NK-92 (cell line): ENCODE measurements around the gene TIMM17A.

Experiments
- DNase-seq: peaks from one replicate; lab custom pipeline; 2025; ENCODE audit not compliant: unreplicated experiment; lab: John Stamatoyannopoulos, UW

The TIMM17A gene

DNA sequence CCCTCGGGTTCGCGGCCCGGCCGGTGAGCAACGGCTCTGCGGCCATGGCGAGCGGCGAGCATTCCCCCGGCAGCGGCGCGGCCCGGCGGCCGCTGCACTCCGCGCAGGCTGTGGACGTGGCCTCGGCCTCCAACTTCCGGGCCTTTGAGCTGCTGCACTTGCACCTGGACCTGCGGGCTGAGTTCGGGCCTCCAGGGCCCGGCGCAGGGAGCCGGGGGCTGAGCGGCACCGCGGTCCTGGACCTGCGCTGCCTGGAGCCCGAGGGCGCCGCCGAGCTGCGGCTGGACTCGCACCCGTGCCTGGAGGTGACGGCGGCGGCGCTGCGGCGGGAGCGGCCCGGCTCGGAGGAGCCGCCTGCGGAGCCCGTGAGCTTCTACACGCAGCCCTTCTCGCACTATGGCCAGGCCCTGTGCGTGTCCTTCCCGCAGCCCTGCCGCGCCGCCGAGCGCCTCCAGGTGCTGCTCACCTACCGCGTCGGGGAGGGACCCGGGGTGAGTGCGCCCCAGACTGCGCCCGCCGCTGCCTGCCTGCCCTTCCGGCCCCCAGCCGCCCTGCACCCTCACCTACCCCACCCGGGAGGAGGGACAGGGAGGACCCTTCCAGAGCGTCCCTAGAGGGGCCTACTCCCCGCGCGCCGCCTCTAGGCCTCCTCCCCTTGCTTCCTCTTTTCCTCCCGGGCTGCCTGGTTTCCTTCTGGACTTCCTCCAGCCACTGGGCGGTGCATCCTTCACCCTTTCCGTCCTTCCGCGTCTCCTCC is 27.5 kb downstream of the TIMM17A start, which contains the start of gene RNPEP:
Gene RNPEP, plus strand, starts transcription at position 26 of the 757 bp plus-strand sequence. Its CDS starts 19 bp downstream, at position 45.
- no peak for DNase-seq

DNA sequence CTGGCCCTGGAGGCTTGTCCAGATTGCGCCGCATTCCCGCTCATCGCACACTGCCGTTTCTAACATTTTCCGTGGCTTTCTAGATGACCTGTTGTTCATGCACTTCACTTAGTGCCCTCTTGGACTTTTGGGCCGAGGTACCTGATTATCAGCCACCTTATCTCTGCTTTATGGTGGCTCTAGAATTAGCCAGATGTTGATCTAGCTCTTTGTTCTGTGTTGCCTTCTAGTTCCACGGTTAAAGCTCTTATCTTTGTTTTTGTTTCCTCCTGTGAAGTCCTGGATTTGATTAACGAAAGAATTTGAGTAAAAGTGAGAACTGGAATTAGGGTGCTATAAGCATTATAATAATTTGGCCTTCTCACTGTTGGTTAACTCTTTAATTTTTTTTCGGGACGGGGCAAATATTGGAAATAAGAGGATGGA is 28.1 kb downstream of the TIMM17A start:
- no peak for DNase-seq

DNA sequence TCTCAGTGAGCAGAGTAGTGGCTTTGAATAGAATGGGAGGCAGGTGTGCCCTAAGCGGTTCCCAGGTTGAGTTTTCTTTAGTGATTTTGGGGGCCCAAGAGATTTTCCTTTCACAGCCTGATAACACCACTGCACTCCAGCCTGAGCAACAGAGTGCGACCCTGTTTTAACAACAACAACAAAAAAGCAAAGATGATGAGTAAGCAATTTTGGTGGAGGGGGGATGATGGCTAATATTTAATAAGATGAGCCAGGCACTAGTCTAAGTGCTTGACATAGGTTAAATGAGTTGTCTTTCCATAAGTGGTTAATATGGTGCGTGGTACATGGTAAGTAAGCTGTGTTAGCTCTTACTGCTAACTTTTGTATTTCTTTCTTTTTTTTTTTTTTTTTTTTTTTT is 29.1 kb downstream of the TIMM17A start:
- no peak for DNase-seq

DNA sequence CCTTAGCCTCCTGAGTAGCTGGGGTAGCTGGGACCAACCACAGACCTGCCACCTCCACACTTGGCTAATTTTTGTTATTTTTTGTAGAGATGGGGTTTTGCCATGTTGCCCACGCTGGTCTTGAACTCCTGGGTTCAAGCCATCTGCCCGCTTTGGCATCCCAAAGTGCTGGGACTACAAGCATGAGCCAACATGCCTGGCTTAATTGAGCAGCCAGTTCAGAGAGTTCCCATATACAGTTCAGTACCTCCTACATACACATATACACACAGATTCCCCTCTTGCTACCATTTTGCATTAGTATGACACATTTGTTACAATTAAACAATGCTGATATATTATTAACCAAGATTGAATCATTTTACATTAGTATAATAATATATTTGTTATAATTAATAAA is 30.1 kb downstream of the TIMM17A start:
- DNase-seq: no peak

DNA sequence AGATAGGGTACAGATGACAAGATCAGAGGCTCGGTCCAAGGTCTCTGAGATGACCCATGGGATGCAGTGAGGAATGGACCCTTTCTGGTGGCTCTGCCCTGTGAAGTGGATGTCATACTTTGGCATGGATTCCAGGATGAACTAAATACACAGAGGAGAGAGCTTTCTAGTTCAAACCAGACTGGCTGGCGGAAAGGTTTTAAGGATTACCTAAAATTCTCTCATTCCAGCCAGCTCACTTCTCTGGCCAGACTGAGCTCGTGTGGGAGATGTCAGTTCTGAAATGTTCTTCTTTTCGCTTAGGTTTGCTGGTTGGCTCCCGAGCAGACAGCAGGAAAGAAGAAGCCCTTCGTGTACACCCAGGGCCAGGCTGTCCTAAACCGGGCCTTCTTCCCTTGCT is 33.3 kb downstream of the TIMM17A start:
- DNase-seq: no peak

DNA sequence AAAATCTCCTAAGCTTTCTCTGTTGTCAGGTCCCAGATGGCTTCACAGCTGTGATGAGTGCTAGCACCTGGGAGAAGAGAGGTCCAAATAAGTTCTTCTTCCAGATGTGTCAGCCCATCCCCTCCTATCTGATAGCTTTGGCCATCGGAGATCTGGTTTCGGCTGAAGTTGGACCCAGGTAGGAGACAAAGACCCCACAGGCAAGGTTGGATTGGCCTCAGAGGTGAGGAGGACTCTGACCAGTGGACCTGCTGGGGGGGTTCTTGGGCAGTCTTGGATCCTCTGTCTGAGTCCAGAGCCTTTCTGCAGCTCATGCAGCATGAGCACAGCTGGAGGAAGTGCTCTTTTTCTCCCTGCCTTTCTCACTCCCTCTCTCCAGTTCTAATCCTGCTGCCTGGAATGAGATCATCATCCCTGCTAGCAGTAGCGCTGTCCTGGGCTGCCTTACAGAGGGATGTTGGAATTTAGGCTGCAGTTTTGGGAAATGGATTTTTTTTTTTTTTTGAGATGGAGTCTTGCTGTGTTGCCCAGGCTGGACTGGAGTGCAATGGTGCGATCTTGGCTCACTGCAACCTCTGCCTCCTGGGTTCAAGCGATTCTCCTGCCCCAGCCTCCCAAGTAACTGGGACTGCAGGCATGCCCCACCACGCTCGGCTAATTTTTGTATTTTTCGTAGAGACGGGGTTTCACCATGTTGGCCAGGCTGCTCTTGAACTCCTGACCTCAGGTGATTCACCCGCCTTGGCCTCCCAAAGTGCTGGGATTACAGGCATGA is 34.2 kb downstream of the TIMM17A start:
- DNase-seq: no peak

DNA sequence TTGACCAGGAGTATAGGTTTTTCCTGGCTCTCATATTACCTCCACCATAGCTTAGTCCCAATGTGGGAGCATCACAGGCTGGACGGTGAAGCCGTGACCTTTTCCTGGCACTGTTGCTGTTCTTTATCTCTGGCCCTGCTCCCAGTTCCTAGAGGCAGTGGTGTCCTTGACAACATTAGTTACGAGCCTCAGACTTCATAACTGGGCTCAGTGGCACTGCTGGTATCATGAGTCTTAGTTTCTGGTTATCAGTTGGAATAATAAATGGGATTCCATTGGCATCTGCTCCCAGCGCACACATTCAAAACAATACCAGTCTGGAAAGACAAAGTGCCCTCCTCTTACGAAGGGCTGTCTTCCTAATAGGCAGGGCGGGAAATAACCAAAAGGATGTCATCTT is 35.1 kb downstream of the TIMM17A start:
- no peak for DNase-seq

DNA sequence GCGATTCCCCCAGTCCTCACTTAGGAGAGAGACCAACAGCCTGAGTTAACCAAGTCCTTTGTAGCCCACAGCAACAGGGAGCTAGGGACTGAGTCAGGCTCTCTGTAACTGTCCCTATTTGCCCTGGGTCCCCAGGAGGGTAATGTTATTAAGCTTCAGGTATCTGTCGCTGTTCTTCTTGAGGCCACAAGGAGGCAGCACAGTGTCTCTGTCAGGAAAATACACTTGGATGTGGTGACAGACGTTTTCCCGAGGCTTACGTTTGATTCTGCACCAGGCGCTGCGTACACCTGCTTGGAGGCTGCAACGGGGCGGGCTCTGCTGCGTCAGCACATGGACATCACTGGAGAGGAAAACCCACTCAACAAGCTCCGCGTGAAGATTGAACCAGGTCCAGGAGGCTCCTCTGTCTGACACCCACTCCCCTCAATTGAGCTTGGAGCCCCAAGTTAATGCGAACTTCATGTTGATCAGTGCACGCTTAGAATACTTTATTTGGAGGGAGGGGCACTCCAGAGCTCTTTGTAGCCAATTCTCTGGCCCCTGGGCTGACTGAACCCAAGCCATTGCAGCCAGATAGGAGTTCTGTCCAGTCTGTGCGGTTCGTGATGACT is 44.4 kb downstream of the TIMM17A start:
- DNase-seq: no peak

DNA sequence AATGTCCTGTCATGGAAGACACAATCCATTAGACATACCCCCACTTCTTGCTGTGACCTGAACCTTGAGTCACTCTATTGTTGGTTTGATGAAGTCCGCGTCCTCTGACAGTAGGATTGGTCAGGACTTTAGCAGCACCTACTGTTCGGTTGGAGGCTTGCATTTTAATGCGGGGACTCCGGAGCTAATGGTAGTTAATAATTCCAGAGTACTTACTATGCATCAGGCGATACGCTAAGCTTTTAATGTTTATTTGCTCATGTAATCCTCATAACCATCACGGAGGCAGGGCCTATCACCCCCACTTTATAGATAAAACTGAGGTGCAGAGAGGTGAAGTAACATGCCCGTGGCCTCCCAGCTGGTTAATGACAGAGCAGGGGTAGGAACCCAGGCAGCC is 47.2 kb downstream of the TIMM17A start:
- no peak for DNase-seq

DNA sequence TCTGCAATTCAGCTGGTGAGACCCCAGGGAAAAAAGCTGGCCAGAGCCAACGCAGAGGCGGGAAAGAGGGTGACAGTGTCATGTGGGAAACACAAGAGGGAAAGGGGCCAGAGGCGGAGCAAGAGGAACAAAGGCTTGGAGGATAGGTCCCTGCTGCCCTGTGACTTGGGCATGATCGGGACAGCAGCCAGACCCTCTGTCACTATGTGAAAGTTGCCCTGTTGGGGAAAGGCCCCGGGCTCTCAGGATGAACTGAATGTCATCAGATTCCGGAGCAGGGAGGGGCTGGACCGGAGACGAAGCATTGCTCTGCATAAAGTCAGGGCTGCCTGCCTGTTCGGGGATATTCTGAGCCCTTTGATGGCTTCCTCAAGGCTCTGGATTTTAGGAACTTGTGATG is 49.4 kb downstream of the TIMM17A start:
- DNase-seq: no peak

DNA sequence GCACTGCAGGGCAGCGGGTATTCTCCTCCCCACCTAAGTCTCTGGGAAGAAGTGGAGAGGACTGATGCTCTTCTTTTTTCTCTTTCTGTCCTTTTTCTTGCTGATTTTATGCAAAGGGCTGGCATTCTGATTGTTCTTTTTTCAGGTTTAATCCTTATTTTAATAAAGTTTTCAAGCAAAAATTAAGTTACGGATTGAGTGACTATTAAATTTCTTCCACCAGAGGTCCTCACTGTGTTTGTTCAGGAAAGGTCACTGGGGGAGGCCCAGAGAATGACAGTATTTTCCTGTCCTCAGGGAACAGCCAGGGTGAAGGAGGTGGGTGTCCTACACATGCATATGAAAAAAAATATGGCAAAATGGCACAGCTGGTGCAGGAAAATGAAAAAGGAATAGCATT is 50.7 kb downstream of the TIMM17A start:
- no peak for DNase-seq

DNA sequence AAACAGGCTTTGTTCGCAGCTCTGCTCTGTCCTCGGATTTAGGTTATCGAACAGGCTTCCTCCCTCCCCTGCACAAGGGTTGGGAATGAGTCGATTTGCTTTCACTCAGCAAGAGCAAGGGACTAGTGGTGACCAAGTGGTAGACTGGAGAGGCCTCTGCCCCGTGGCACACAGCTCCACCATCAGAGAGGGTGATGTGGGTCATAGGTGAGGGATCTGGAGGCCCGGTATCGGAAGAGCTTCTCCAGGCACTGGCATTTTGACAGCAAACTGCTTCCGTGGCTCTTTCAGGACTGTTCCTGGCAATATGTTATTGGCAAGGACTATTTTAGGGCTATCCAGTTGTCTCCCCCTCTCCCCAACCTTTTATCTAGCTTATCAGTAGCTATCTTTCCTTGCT is 52.0 kb downstream of the TIMM17A start:
- no peak for DNase-seq

DNA sequence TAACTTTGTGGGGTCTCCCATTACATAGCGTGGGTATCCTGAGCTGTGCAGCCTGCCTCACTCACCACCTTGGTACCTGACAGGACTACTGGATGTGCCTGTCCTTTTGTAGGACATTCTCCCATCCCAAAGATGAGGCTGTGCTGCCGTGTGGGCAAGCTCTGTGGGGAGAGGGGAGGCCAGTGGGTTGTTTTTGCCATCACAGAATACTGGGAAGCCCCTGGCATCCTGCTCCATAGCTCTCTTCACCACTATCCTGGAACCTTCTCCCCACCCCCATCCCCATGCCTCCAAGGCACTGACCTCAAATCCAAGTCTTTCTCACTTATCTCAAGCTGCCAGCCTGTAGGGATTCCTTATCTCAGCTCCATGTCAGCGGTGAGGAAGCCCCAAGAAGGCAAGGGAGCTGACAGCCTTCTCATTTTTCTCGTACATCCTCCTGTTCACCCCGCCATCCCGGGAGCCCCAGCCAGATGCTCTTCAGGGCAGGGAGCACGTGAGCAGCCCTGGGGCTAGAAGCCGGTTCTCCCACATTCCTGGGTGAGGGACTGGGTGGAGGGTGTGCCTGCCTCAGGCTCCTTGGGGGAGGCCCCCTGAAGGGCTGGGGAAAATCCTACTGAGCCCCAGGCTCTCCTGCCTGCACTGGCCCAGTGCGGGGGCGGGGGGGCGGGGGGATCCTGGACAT is 52.6 kb downstream of the TIMM17A start:
- DNase-seq: no peak

DNA sequence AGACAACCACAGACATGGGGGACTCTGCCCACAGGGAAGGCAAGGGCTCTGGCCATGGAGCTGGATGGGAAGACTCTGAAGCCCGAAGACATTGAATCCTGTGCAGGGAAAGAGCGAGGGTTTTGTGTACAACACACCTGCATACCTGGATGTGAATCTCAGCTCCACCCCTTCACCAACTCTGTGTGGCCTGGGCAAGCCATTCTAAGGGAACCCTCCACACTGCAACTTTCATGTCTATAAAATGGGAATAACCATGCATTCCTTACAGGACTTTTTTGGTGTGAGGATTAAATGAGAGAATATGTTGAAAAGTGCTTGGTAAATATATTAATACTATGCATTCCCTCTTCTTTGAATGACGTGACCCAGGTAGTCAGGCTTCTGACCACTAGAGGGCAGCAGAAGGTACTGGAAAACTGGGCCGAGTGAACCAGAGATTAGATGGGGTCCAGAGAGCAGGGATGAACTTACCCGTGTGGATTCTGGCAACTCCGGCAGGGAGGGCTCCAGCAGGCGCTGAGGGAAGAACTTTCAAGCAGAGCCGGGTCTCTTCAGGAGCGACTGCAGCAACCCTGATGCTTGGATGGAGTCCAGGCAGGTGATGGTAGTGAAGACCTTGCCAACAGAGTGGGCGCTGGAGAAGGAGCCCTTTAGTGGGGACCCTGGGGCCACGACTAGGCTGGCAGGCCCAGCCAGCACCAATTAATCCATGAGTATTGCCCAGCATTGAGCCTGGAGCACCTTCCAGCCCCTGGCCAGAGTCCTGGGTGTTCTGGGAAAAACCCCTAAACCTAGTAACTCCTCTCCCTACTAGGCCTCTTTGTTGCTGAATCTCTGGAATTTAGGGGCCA is 54.2 kb downstream of the TIMM17A start:
- DNase-seq: no peak

DNA sequence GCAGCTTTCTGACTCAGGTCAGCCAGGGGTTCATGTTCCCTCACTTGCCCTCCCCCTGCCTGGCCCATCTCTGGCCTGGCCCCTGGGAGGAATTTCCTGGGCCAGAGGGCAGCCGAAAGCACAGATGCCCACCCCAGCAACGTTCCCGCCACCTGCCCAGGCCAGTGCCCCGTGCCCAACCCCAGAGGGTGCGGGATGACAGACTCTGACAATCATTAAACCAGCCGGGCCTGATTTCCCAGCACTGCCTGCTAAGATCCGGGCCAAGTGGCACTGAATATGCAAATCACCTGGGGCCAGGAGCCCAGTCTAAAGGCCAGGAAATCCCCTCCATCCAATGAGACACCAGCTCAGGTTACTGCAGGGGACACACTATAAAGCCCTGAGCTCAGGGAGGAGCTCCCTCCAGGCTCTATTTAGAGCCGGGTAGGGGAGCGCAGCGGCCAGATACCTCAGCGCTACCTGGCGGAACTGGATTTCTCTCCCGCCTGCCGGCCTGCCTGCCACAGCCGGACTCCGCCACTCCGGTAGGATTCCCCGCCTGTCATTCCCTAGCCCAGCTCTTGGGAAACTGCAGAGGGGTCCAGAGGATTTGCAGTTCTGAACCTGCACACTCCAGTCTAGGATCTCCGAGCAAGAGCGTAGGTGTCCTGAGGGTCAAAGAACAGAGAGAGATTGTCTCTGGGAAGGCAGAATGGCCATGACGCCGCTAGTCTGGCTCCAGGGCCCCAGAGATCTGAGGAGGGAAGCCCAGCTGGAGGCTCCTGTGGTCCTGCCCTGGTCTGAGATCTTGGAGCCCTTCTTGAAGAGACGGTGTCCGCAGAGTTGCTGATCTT is 55.1 kb downstream of the TIMM17A start, which contains the start of gene ELF3:
Gene ELF3, plus strand, starts transcription at position 408 of the 836 bp plus-strand sequence. CDS start 550 bp downstream, outside the sequence.
- no peak for DNase-seq

DNA sequence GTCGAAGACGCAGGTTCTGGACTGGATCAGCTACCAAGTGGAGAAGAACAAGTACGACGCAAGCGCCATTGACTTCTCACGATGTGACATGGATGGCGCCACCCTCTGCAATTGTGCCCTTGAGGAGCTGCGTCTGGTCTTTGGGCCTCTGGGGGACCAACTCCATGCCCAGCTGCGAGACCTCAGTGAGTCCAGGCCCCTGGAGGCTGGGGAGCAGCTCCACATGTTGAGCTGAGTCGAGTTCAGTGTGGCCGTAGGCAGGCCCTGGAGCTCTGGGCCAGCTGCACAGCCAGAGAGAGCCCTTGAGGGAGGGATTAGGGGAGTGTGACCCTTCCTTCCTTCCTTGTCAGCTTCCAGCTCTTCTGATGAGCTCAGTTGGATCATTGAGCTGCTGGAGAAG is 56.7 kb downstream of the TIMM17A start:
- no peak for DNase-seq

DNA sequence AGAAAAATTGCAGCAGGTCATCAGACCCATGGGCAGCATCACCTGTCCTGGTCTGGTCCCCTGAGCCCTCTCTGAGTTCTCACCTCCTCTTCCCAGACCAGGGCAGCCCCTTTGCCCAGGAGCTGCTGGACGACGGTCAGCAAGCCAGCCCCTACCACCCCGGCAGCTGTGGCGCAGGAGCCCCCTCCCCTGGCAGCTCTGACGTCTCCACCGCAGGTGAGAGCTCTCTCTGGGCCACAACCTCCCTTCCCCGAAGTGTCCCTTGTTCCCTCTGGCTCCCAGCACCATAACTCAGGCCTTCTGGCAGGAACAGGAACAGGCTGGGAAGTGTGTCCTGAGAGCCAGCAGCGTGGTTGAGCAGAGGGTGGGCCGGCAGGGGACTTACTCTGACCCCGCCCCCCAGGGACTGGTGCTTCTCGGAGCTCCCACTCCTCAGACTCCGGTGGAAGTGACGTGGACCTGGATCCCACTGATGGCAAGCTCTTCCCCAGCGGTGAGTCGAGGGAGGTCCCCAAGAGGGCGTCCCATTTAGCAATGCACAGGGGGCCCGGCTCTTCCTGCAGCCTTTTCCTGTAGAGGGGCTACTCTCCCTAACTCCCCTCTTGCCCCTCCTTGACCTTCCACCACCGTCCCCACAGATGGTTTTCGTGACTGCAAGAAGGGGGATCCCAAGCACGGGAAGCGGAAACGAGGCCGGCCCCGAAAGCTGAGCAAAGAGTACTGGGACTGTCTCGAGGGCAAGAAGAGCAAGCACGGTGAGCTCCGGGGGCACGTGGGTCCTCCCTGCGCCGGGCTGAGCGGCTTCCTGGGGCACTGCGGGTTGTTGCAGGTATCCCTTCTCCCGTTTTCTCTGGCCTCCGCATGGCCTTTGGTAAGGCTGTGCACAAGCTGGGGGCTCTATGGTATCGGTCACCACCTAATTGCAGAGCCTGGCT is 57.5 kb downstream of the TIMM17A start:
- DNase-seq: no peak

DNA sequence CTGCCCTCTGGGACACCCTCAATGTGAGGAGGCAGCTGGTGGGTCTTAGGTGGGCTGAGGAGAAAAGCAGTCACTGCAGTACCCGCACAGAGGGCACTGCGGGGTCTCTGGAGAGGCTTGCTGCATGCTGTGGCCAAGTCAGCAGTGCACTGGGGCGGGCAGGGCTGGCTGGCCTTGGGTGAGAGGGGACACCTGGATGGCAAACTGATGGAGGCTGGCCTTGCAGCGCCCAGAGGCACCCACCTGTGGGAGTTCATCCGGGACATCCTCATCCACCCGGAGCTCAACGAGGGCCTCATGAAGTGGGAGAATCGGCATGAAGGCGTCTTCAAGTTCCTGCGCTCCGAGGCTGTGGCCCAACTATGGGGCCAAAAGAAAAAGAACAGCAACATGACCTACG is 58.3 kb downstream of the TIMM17A start:
- no peak for DNase-seq
